Renal cortical epithelial cell (primary cell): ENCODE data around the gene ZBTB26. TPM values are rescaled to one million over a fixed set of nuclear protein-coding genes. Genes with fewer than 3 reads are reported as not detected.

Experiments
- DNase-seq: peaks from one replicate; pipeline ENCODE4 v3.0.0-alpha.2; 2011; ENCODE audit warnings: low read depth
- total RNA-seq: library from RNA; depleted of rRNA; stranded (reverse); fragments of >200 nt; gene quantifications from 2 replicates; pipeline ENCODE4 v1.2.3, GENCODE V29; 2014

Gene ZBTB26
- 3.3 and 11.6 TPM in 2 replicates for total RNA-seq

GRCh38 chr9:122931226-122932121 is at the start of gene ZBTB26:
ZBTB26 (minus strand) TSS chr9:122931512; CDS start chr9:122919934, 11,578 bp downstream.
- DNase-seq, result peak; percentile 87

GRCh38 chr9:122978601-122979000 is 47.3 kb upstream of the ZBTB26 start:
- no peak for DNase-seq

- no peak for DNase-seq
These were observed 43.9 kb upstream of the ZBTB26 start for GRCh38 chr9:122975196-122975595.

GRCh38 chr9:122961139-122961538 is 29.8 kb upstream of the ZBTB26 start:
- DNase-seq, result no peak

- no peak for DNase-seq
These were observed 24.6 kb upstream of the ZBTB26 start for GRCh38 chr9:122955961-122956360.

- peak; percentile 85 for DNase-seq
These were observed 23.0 kb upstream of the ZBTB26 start for GRCh38 chr9:122954253-122954691.

GRCh38 chr9:122951056-122951455 is 19.7 kb upstream of the ZBTB26 start:
- no peak for DNase-seq

- DNase-seq, result no peak
These were observed 19.0 kb upstream of the ZBTB26 start for GRCh38 chr9:122950263-122950662.

- DNase-seq, result no peak
These were observed 18.4 kb upstream of the ZBTB26 start for GRCh38 chr9:122949696-122950095.

- DNase-seq, result no peak
These were observed 17.0 kb upstream of the ZBTB26 start for GRCh38 chr9:122948313-122948712.

- DNase-seq, result no peak
These were observed 15.2 kb upstream of the ZBTB26 start for GRCh38 chr9:122946461-122947005.

- DNase-seq, result no peak
These were observed 13.9 kb upstream of the ZBTB26 start for GRCh38 chr9:122944960-122945888.

- peak; percentile 63 for DNase-seq
These were observed 10.4 kb upstream of the ZBTB26 start for GRCh38 chr9:122941582-122942234.

GRCh38 chr9:122940749-122941581 is 9.7 kb upstream of the ZBTB26 start, which contains the start of gene RABGAP1:
RABGAP1 (plus strand) TSS chr9:122941020; CDS start chr9:122957060, 16,040 bp downstream.
- peak; percentile 96 for DNase-seq

GRCh38 chr9:122940454-122940748 is 9.1 kb upstream of the ZBTB26 start:
- DNase-seq, result no peak

GRCh38 chr9:122939601-122940000 is 8.3 kb upstream of the ZBTB26 start:
- no peak for DNase-seq

- DNase-seq, result no peak
These were observed 5.6 kb upstream of the ZBTB26 start for GRCh38 chr9:122936883-122937282.

- no peak for DNase-seq
These were observed 5.2 kb upstream of the ZBTB26 start for GRCh38 chr9:122936464-122936863.

GRCh38 chr9:122930541-122931225 is 629 bp downstream of the ZBTB26 start:
- DNase-seq, result no peak

- DNase-seq, result no peak
These were observed 1.4 kb downstream of the ZBTB26 start for GRCh38 chr9:122929796-122930354.
